Epithelial cell of esophagus (primary cell): Measurements from ENCODE around the gene CS.
A peak's percentile ranks its signal among the peaks of the same experiment; 100 is the strongest.
"Not testable (repeated sequence)": the region's sequence is repeated elsewhere in the genome, so short reads cannot be mapped to it uniquely, and the experiment has no call there.

Experiments used
- DNase-seq: peaks from one replicate; pipeline ENCODE4 v3.0.0; 2010; ENCODE audit warnings: low read depth
- H3K4me3 ChIP-seq: 2 replicates; pipeline ENCODE4 v1.5.1; 2011; ENCODE audit warnings: mild to moderate bottlenecking, low read length, control low read depth
- CTCF ChIP-seq: IDR thresholded peaks from 2 replicates; pipeline ENCODE4 v1.5.1; 2011; ENCODE audit warnings: low read depth, mild to moderate bottlenecking, low read length, control low read depth, inconsistent platforms; ENCODE audit not compliant: insufficient read depth; ENCODE audit errors: missing control alignments

Gene CS

GRCh38 chr12:56299853-56300643 is at the start of gene CS:
Gene CS, minus strand, starts transcription at chr12:56300330. Its CDS starts 129 bp downstream, at chr12:56300201.
- peak; percentile 99 for DNase-seq
- TF ChIP-seq CTCF: no peak
- peak within 1 kb of the TSS; percentile 77 for H3K4me3 ChIP-seq

- no peak for DNase-seq
- TF ChIP-seq CTCF: no peak
- H3K4me3 ChIP-seq: no peak overlapping the region
Observed at GRCh38 chr12:56348776-56349175, 48.6 kb upstream of the CS start.

- H3K4me3 ChIP-seq, DNase-seq: not testable (repeated sequence)
Observed at GRCh38 chr12:56347255-56347654, 47.1 kb upstream of the CS start.

- no peak overlapping the region for H3K4me3 ChIP-seq
- DNase-seq: peak; percentile 22
- no peak for TF ChIP-seq CTCF
Observed at GRCh38 chr12:56346675-56347074, 46.5 kb upstream of the CS start.

GRCh38 chr12:56342290-56342689 is 42.2 kb upstream of the CS start:
- DNase-seq, H3K4me3 ChIP-seq: not testable (repeated sequence)

- no peak overlapping the region for H3K4me3 ChIP-seq
- DNase-seq: no peak
- no peak for TF ChIP-seq CTCF
Observed at GRCh38 chr12:56341616-56342015, 41.5 kb upstream of the CS start.

- DNase-seq: no peak
- H3K4me3 ChIP-seq: no peak overlapping the region
- TF ChIP-seq CTCF: no peak
Observed at GRCh38 chr12:56339158-56339422, 39.0 kb upstream of the CS start.

- H3K4me3 ChIP-seq: no peak within 1 kb of the TSS
Observed at GRCh38 chr12:56338308-56339157, 38.4 kb upstream of the CS start, which contains the start of gene IL23A. Gene IL23A, plus strand, starts transcription at chr12:56338884. Its CDS starts 161 bp downstream, at chr12:56339045.

More at GRCh38 chr12:56338308-56339157, 38.4 kb upstream of the CS start, which contains the start of gene IL23A:
- peak; percentile 93 for DNase-seq
- TF ChIP-seq CTCF: no peak
